ENCODE data around the gene PRKCQ.

Gene PRKCQ

GRCh38 chr10:6386960-6387359 is 193.1 kb downstream of the PRKCQ start:
- H3K9ac ChIP-seq (ENCODE audit: low read length), result no peak overlapping the region
- H3K4me2 ChIP-seq (ENCODE audit: low read depth, low read length, poor library complexity, severe bottlenecking), result no peak overlapping the region
- no peaks in the 10 kb centered on the region for H3K79me2 ChIP-seq (ENCODE audit: insufficient read depth, low read length)
- peaks cover 5% of the 10 kb centered on the region; the same call in 1 of the 2 replicates for H3K9me3 ChIP-seq (ENCODE audit: insufficient read depth, low read length)
- no peaks in the 10 kb centered on the region for H3K9me2 ChIP-seq (replicated peaks; ENCODE audit: insufficient read depth, low read length)
- TF ChIP-seq CTCF (IDR thresholded peaks at IDR 0.05; ENCODE audit: insufficient read depth, low read length, poor library complexity, severe bottlenecking) (no peak), EZH2phosphoT487 (conservative IDR thresholded peaks at IDR 0.05; ENCODE audit: low read length) (no peak)
- no peak overlapping the region for H3K27ac ChIP-seq (ENCODE audit: low read depth, low read length)
- H3K36me3 ChIP-seq (ENCODE audit: low read length), result no peaks in the 10 kb centered on the region; the same call in 1 of the 2 replicates
- H3K27me3 ChIP-seq (ENCODE audit: low read length), result no peaks in the 10 kb centered on the region
- H4K20me1 ChIP-seq (ENCODE audit: low read depth, low read length), result no peaks in the 10 kb centered on the region
- H3K4me3 ChIP-seq (ENCODE audit: insufficient read depth, low read length, poor library complexity, severe bottlenecking), result no peak overlapping the region
- H2AFZ ChIP-seq (ENCODE audit: low read depth, low read length, severe bottlenecking), result no peak overlapping the region
- no peaks in the 10 kb centered on the region for H3F3A ChIP-seq (ENCODE audit: insufficient read depth)

GRCh38 chr10:6386346-6386745 is 193.7 kb downstream of the PRKCQ start:
- H3K27me3 ChIP-seq (ENCODE audit: low read length), result no peaks in the 10 kb centered on the region
- TF ChIP-seq CTCF (IDR thresholded peaks at IDR 0.05; ENCODE audit: insufficient read depth, low read length, poor library complexity, severe bottlenecking) (no peak), EZH2phosphoT487 (conservative IDR thresholded peaks at IDR 0.05; ENCODE audit: low read length) (no peak)
- H3K27ac ChIP-seq (ENCODE audit: low read depth, low read length), result no peak overlapping the region
- peaks cover 10% of the 10 kb centered on the region; the same call in 1 of the 2 replicates for H3K9me3 ChIP-seq (ENCODE audit: insufficient read depth, low read length)
- no peaks in the 10 kb centered on the region; the same call in 1 of the 2 replicates for H3K36me3 ChIP-seq (ENCODE audit: low read length)
- no peaks in the 10 kb centered on the region for H4K20me1 ChIP-seq (ENCODE audit: low read depth, low read length)
- H3K9ac ChIP-seq (ENCODE audit: low read length), result no peak overlapping the region
- no peak overlapping the region for H3K4me2 ChIP-seq (ENCODE audit: low read depth, low read length, poor library complexity, severe bottlenecking)
- H3F3A ChIP-seq (ENCODE audit: insufficient read depth), result no peaks in the 10 kb centered on the region
- no peaks in the 10 kb centered on the region for H3K79me2 ChIP-seq (ENCODE audit: insufficient read depth, low read length)
- H3K4me3 ChIP-seq (ENCODE audit: insufficient read depth, low read length, poor library complexity, severe bottlenecking), result no peak overlapping the region
- no peaks in the 10 kb centered on the region for H3K9me2 ChIP-seq (replicated peaks; ENCODE audit: insufficient read depth, low read length)
- no peak overlapping the region for H2AFZ ChIP-seq (ENCODE audit: low read depth, low read length, severe bottlenecking)

GRCh38 chr10:6385665-6386064 is 194.4 kb downstream of the PRKCQ start:
- H4K20me1 ChIP-seq (ENCODE audit: low read depth, low read length), result no peaks in the 10 kb centered on the region
- no peak overlapping the region for H2AFZ ChIP-seq (ENCODE audit: low read depth, low read length, severe bottlenecking)
- no peaks in the 10 kb centered on the region for H3K79me2 ChIP-seq (ENCODE audit: insufficient read depth, low read length)
- H3K9me3 ChIP-seq (ENCODE audit: insufficient read depth, low read length), result peaks cover 17% of the 10 kb centered on the region; the same call in 1 of the 2 replicates
- H3K27me3 ChIP-seq (ENCODE audit: low read length), result no peaks in the 10 kb centered on the region
- H3K36me3 ChIP-seq (ENCODE audit: low read length), result no peaks in the 10 kb centered on the region; the same call in 1 of the 2 replicates
- no peak overlapping the region for H3K4me2 ChIP-seq (ENCODE audit: low read depth, low read length, poor library complexity, severe bottlenecking)
- H3K27ac ChIP-seq (ENCODE audit: low read depth, low read length), result no peak overlapping the region
- no peak overlapping the region for H3K9ac ChIP-seq (ENCODE audit: low read length)
- no peak for TF ChIP-seq EZH2phosphoT487 (conservative IDR thresholded peaks at IDR 0.05; ENCODE audit: low read length)
- no peak for TF ChIP-seq CTCF (IDR thresholded peaks at IDR 0.05; ENCODE audit: insufficient read depth, low read length, poor library complexity, severe bottlenecking)
- no peaks in the 10 kb centered on the region for H3K9me2 ChIP-seq (replicated peaks; ENCODE audit: insufficient read depth, low read length)
- no peak overlapping the region for H3K4me3 ChIP-seq (ENCODE audit: insufficient read depth, low read length, poor library complexity, severe bottlenecking)
- no peaks in the 10 kb centered on the region for H3F3A ChIP-seq (ENCODE audit: insufficient read depth)
